Adrenal gland (tissue), 12 donors: ENCODE results near the gene ITIH1. TPM values are rescaled to one million over a fixed set of nuclear protein-coding genes. Genes with fewer than 3 reads are reported as not detected.

Experiments
- DNase-seq, 7 donors: peaks; one replicate each; pipeline ENCODE4 v3.0.0-alpha.2; 2019 to 2020
- H3K27ac ChIP-seq, 5 donors: fragments of 200-600 bp; sonication (generic) in 4 of 5; 1 replicate in 3 of 5; 2 replicates in 2 of 5; pipeline versions ENCODE4 v1.5.1 to v1.8.0; 2016 to 2020; ENCODE audit warnings: mild to moderate bottlenecking in 1 of 5
- H3K27me3 ChIP-seq: fragments of 200-600 bp; 2 replicates; pipeline ENCODE4 v1.8.0; 2021
- H3K36me3 ChIP-seq, 2 donors: fragments of 200-600 bp; replicated peaks in 1 of 2; 1 replicate in 1 of 2; 2 replicates in 1 of 2; pipeline versions ENCODE4 v1.5.1 to v1.8.0; 2018 to 2022
- H3K4me1 ChIP-seq, 2 donors: fragments of 200-600 bp; replicated peaks in 1 of 2; 1 replicate in 1 of 2; 2 replicates in 1 of 2; pipeline versions ENCODE4 v1.5.1 to v1.8.0; 2018 to 2021
- H3K4me3 ChIP-seq, 4 donors: fragments of 200-600 bp; sonication (generic) in 3 of 4; one replicate each; pipeline ENCODE4 v1.5.1; 2016 to 2018
- H3K9me3 ChIP-seq, 3 donors: fragments of 200-600 bp; sonication (generic) in 1 of 3; replicated peaks in 1 of 3; 1 replicate in 2 of 3; 2 replicates in 1 of 3; pipeline versions ENCODE4 v1.5.1 to v1.8.0; 2016 to 2021
- POLR2A ChIP-seq, 2 donors: fragments of 450-650 bp; IDR thresholded peaks; one replicate each; pipeline ENCODE4 v1.6.1; 2017; ENCODE audit warnings: antibody characterized with exemption in 2 of 2, mild to moderate bottlenecking in 2 of 2, moderate library complexity in 1 of 2
- WGBS, 4 donors: extraction: QIAGEN DNeasy Blood & Tissue Kit in 2 of 4; methylation state at CpG; one replicate each; pipeline versions ENCODE4 v1.1.5 to v1.1.7; 2013 to 2017; 5-methylcytosine and 5-hydroxymethylcytosine counted together
- intact Hi-C, 2 donors: fragments of 100-400 bp; cut with DNase I; formaldehyde crosslinking; loops; one replicate each; pipeline versions ENCODE4 v1.14.1 to v1.15.0; 2022 to 2023
- polyA plus RNA-seq, 3 donors: library from polyadenylated mRNA; stranded (reverse); fragments of 200-250 nt in 2 of 3; fragments of 350-450 nt in 1 of 3; fragmentation: Illumina TruSeq in 1 of 3; extraction: RNeasy Lipid Tissue Mini Kit (QIAGEN cat#74804) in 1 of 3; gene quantifications; one replicate each; pipeline ENCODE4 v1.2.3, GENCODE V29; 2013 to 2014
- total RNA-seq, 9 donors: library from RNA; depleted of rRNA in 4 of 9; stranded (reverse); fragments of >200 nt in 4 of 9; fragments of 120-200 nt in 1 of 9; fragmentation: NEBNext Ultra II Directional in 1 of 9; extraction: Animal tissue kit (Norgen Biotek cat#: 25700) in 1 of 9; gene quantifications; one replicate each; pipeline versions ENCODE4 v1.1.0 to v1.2.4, GENCODE V29; 2013 to 2023
- TF ChIP-seq, protein P1 (sequence below), 6 experiments: fragments of 450-650 bp in 4 of 6; fragments of 200-600 bp in 2 of 6; sonication (generic) in 1 of 6; IDR thresholded peaks; 1 replicate in 5 of 6; 2 replicates in 1 of 6; pipeline versions ENCODE4 v1.5.1 to v1.8.0; 2016 to 2021; ENCODE audit warnings: antibody characterized with exemption in 6 of 6, mild to moderate bottlenecking in 2 of 6, moderate library complexity in 1 of 6
- donor health status: healthy with polysubstance abuse.
- donor health status: Bipolar disorder and iron deficiency.
- donor health status: DM: yes; HTN: yes; CAD: no.
- donor health status: DM: no; HTN: no; CAD: no.
- donor health status: DM: no; HTN: no; CAD: no.
- donor health status: DM: yes; HTN: yes; CAD: no.

The ITIH1 gene
- total and polyA plus RNA-seq, 12 donors, result 0.28 to 1.9 (median 0.50) TPM; not detected in 4

DNA sequence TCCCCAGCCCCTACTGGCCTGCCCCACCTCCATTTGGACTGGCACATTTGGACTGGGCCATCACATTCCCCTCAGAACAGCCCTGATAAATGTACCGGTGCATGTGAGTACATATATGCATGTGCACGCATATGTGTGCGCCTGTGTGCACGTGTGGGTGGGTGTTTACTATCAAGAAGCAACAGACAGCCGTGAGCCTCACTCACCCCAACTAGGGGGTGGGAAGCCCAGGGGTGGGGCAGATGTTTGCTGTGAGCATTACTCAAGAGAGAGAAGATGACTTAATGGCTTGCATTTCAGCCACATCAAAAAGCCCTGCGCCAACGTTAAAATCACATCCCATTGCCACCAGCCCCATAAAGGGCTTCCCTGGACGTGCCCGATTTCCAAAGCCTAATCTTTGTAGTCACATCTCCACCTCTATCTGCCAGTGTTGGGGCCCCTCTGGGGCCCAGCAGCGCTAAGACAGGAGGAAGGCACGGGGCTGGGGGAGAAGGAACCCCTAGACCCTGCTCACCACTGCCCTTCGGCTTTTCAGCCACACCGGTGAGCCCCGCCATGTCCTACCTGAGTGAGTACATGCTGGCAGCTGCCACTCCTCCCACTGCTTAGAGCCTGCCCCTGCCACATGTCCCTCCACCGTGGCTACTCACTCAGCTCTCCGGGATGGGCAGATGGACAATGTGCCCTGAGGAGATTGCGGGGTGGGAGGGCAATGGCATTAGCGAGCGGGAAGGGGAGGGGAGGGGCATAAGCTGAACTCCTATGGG is 28.1 kb downstream of the ITIH1 start:
- H3K27me3 ChIP-seq, result no peaks in the 10 kb centered on the region
- no peak for DNase-seq
- 77 to 85% (median 81%) methylated on average over 11 to 19 of the region's 19 CpGs for WGBS, 4 donors
- H3K27ac ChIP-seq, result no peak overlapping the region
- intact Hi-C loops, result no loop called here
- H3K9me3 ChIP-seq, result no peaks in the 10 kb centered on the region
- no peaks in the 10 kb centered on the region for H3K4me1 ChIP-seq
- no peaks in the 10 kb centered on the region for H3K36me3 ChIP-seq
- H3K4me3 ChIP-seq, result no peak overlapping the region
- no peak for TF ChIP-seq POLR2A (IDR thresholded peaks at IDR 0.05)
- TF ChIP-seq, protein P1, sequence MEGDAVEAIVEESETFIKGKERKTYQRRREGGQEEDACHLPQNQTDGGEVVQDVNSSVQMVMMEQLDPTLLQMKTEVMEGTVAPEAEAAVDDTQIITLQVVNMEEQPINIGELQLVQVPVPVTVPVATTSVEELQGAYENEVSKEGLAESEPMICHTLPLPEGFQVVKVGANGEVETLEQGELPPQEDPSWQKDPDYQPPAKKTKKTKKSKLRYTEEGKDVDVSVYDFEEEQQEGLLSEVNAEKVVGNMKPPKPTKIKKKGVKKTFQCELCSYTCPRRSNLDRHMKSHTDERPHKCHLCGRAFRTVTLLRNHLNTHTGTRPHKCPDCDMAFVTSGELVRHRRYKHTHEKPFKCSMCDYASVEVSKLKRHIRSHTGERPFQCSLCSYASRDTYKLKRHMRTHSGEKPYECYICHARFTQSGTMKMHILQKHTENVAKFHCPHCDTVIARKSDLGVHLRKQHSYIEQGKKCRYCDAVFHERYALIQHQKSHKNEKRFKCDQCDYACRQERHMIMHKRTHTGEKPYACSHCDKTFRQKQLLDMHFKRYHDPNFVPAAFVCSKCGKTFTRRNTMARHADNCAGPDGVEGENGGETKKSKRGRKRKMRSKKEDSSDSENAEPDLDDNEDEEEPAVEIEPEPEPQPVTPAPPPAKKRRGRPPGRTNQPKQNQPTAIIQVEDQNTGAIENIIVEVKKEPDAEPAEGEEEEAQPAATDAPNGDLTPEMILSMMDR (IDR thresholded peaks at IDR 0.05), result no peak

DNA sequence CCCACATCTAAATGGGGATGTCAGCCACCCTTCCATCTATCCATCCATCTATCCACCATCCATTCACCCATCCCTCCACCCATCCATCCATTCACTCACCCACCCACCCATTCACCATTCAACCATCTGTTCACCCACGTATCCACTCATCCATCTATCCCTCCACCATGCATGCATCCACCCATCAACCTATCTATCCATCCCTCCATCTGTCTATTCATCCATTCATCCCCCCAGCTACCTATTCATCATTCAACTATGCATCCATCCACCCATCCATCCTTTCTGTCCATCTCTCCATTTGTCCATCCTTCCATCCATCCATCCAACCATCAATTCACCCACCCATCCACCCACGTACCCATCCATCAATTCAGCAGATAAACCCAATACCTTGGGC is 31.8 kb downstream of the ITIH1 start:
- Histone ChIP-seq H3K36me3 (no peaks in the 10 kb centered on the region), H3K9me3 (no peaks in the 10 kb centered on the region), H3K27me3 (no peaks in the 10 kb centered on the region), H3K4me1 (no peaks in the 10 kb centered on the region), H3K27ac (no peak overlapping the region), H3K4me3 (no peak overlapping the region)
- no peak for DNase-seq
- intact Hi-C loops, result no loop called here
- 71 to 90% (median 76%) methylated on average over 2 of the region's 2 CpGs for WGBS, 4 donors
- TF ChIP-seq, protein P1 (IDR thresholded peaks at IDR 0.05), result no peak
- TF ChIP-seq POLR2A (IDR thresholded peaks at IDR 0.05), result no peak

DNA sequence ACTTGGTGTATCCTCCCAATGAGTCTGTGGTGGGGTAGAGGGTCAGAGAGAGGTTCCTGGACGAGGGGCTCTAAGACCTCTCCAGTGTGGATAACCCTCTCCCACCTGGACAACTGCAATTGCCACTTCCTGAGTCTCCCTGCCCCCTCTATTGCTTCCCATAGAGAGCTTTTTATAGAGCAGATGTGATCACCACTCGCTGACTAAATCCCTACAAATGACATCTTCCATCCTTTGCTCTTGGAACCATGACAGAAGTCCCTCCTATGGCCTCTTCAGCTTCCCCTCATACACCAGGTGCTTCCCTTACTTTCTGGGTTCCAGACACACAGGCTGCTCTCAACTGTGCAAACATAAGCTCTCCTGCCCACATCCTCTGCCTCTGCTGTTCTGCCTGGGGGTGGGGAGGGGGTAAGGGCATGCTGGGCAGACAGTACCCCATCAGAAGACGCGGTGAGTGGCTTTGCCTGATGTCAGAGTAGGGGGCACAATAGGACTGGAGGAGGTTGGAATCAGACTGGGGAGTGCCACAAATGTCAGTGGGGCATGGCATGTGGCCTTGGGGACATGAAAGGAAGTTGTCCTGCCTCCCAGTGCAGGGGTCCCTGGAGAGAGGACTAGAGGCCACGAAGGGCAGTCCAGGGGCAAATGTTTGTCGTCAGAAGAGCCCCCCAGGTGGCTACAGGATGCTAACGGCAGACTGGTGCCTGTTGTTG is 32.4 kb downstream of the ITIH1 start:
- no peak for TF ChIP-seq POLR2A (IDR thresholded peaks at IDR 0.05)
- TF ChIP-seq, protein P1 (IDR thresholded peaks at IDR 0.05), result no peak
- H3K36me3 ChIP-seq, result no peaks in the 10 kb centered on the region
- no peaks in the 10 kb centered on the region for H3K27me3 ChIP-seq
- no peak overlapping the region for H3K4me3 ChIP-seq
- intact Hi-C loops, result no loop called here
- 51 to 60% (median 55%) methylated on average over 6 to 7 of the region's 7 CpGs for WGBS, 4 donors
- H3K9me3 ChIP-seq, result no peaks in the 10 kb centered on the region
- no peaks in the 10 kb centered on the region for H3K4me1 ChIP-seq
- DNase-seq, result no peak
- H3K27ac ChIP-seq, result no peak overlapping the region

DNA sequence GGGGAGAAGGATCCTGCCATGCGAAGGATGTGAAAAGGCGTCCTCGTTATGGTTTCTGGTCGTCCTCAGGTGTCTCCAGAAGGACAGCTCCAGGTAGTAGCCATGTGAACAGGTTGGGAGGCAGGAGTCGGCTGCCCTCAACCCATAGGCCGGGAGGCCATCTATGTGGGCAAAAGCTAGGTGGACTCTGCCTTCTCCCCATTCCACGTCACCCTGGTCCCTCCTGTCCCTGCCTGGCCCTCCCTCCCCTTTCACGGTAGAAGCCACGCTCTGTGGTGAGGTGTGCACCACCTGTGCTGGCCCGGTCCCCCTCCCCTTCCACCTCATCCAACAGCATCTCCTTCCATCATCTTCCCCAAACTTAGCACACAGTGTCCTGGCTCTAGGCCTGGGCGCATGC is 33.5 kb downstream of the ITIH1 start:
- DNase-seq, result no peak
- H3K27ac ChIP-seq, result no peak overlapping the region
- intact Hi-C loops, result no loop called here
- no peak overlapping the region for H3K4me3 ChIP-seq
- no peaks in the 10 kb centered on the region for H3K4me1 ChIP-seq
- no peaks in the 10 kb centered on the region for H3K9me3 ChIP-seq
- no peaks in the 10 kb centered on the region for H3K27me3 ChIP-seq
- TF ChIP-seq, protein P1 (IDR thresholded peaks at IDR 0.05), result no peak
- TF ChIP-seq POLR2A (IDR thresholded peaks at IDR 0.05), result no peak
- no peaks in the 10 kb centered on the region for H3K36me3 ChIP-seq
- WGBS, 4 donors, result 81 to 88% (median 86%) methylated on average over 11 of the region's 11 CpGs
